ENCODE measurements around the gene PRR18.

Gene PRR18

GRCh38 chr6:166274739-166275370 is 33.3 kb downstream of the PRR18 start:
- no peak for DNase-seq (ENCODE audit: low read depth, low spot score)

GRCh38 chr6:166274163-166274562 is 34.0 kb downstream of the PRR18 start:
- DNase-seq (ENCODE audit: low read depth, low spot score), result no peak

- DNase-seq (ENCODE audit: low read depth, low spot score), result no peak
Observed at GRCh38 chr6:166271376-166271765, 36.8 kb downstream of the PRR18 start.

- DNase-seq (ENCODE audit: low read depth, low spot score), result no peak
Observed at GRCh38 chr6:166270706-166271375, 37.4 kb downstream of the PRR18 start.

GRCh38 chr6:166269301-166270039 is 38.7 kb downstream of the PRR18 start:
- no peak for DNase-seq (ENCODE audit: low read depth, low spot score)

GRCh38 chr6:166268431-166268830 is 39.8 kb downstream of the PRR18 start:
- DNase-seq (ENCODE audit: low read depth, low spot score), result no peak

- no peak for DNase-seq (ENCODE audit: low read depth, low spot score)
Observed at GRCh38 chr6:166267526-166267925, 40.7 kb downstream of the PRR18 start.

GRCh38 chr6:166266336-166266735 is 41.9 kb downstream of the PRR18 start:
- DNase-seq (ENCODE audit: low read depth, low spot score), result no peak

GRCh38 chr6:166262743-166263515 is 45.3 kb downstream of the PRR18 start:
- no peak for DNase-seq (ENCODE audit: low read depth, low spot score)

- DNase-seq (ENCODE audit: low read depth, low spot score), result no peak
Observed at GRCh38 chr6:166259296-166259977, 48.8 kb downstream of the PRR18 start.

- peak; percentile 12 for DNase-seq (ENCODE audit: low read depth, low spot score)
Observed at GRCh38 chr6:166258854-166259276, 49.3 kb downstream of the PRR18 start.

- DNase-seq (ENCODE audit: low read depth, low spot score), result no peak
Observed at GRCh38 chr6:166257911-166258318, 50.3 kb downstream of the PRR18 start.

Data from activated naive CD8-positive, alpha-beta T cell treated with anti-CD3 and anti-CD28 coated beads, Interleukin-2, amount 50 U/mL, for 16 hours (primary cell).